T-cell (primary cell): ENCODE results near the gene GOLGA6C. TPM values are rescaled to one million over a fixed set of nuclear protein-coding genes. Genes with fewer than 3 reads are reported as not detected.
"Not testable (repeated sequence)": the region's sequence is repeated elsewhere in the genome, so short reads cannot be mapped to it uniquely, and the experiment has no call there.

Experiments
- ATAC-seq, 4 experiments: fragments of 200-7000 bp in 3 of 4; fragments of 150-1000 bp in 1 of 4; cut with Tn5 transposase; replicated peaks in 1 of 4; 1 replicate in 3 of 4; 2 replicates in 1 of 4; pipeline ENCODE4 v1.10.0; 2021; ENCODE audit warnings: moderate library complexity in 3 of 4, mild to moderate bottlenecking in 2 of 4, moderate number of reproducible peaks in 1 of 4
- CTCF ChIA-PET, 2 donors: fragments of 300-600 bp; sonication (Branson Sonifier 250); formaldehyde crosslinking; loops; one replicate each; lab custom pipeline; 2022; ENCODE audit warnings: antibody characterized with exemption in 2 of 2; lab: Charles Lee
- POLR2A ChIA-PET, 2 donors: fragments of 300-600 bp; sonication (Branson Sonifier 250); formaldehyde crosslinking; loops; one replicate each; lab custom pipeline; 2022; ENCODE audit warnings: antibody characterized with exemption in 2 of 2; lab: Charles Lee
- DNase-seq, 35 experiments: peaks; one replicate each; pipeline versions ENCODE4 v3.0.0 to v3.0.0-alpha.2; 2013 to 2023
- H3K27ac ChIP-seq: one replicate; pipeline ENCODE4 v1.5.1; 2013; ENCODE audit warnings: low read length
- H3K27me3 ChIP-seq, 2 experiments: replicated peaks in 1 of 2; 1 replicate in 1 of 2; 2 replicates in 1 of 2; pipeline versions ENCODE4 v1.6.1 to v1.7.0; 2013; ENCODE audit warnings: low read length in 1 of 2, mixed read lengths in 1 of 2; ENCODE audit not compliant: control insufficient read depth in 2 of 2, insufficient read depth in 2 of 2; ENCODE audit errors: extremely low read depth in 1 of 2
- H3K36me3 ChIP-seq, 2 donors: 1 replicate in 1 of 2; 2 replicates in 1 of 2; pipeline versions ENCODE4 v1.6.1 to v1.7.0; 2013; ENCODE audit warnings: low read length in 1 of 2; ENCODE audit not compliant: control insufficient read depth in 2 of 2, insufficient read depth in 1 of 2; ENCODE audit errors: extremely low read depth in 1 of 2
- H3K4me1 ChIP-seq, 2 experiments: 1 replicate in 1 of 2; 2 replicates in 1 of 2; pipeline versions ENCODE4 v1.6.1 to v1.7.0; 2013; ENCODE audit warnings: low read length in 2 of 2, mixed read lengths in 1 of 2; ENCODE audit not compliant: insufficient read depth in 2 of 2, control insufficient read depth in 1 of 2; ENCODE audit errors: extremely low read depth in 1 of 2
- H3K4me3 ChIP-seq, 2 donors: 1 replicate in 1 of 2; 2 replicates in 1 of 2; pipeline versions ENCODE4 v1.5.1 to v1.7.0; 2013; ENCODE audit warnings: mild to moderate bottlenecking in 2 of 2, low read length in 1 of 2, moderate library complexity in 1 of 2; ENCODE audit not compliant: control insufficient read depth in 1 of 2; ENCODE audit errors: extremely low read depth in 1 of 2
- H3K9me3 ChIP-seq: 2 replicates; pipeline ENCODE4 v1.7.0; 2013
- H3K27ac Mint-ChIP-seq, 2 donors: one replicate each; pipeline ENCODE4 v1.8.0; 2020 to 2021; ENCODE audit warnings: mild to moderate bottlenecking in 2 of 2, mixed read lengths in 2 of 2
- H3K27me3 Mint-ChIP-seq, 2 donors: one replicate each; pipeline ENCODE4 v1.8.0; 2021 to 2022; ENCODE audit warnings: mixed read lengths in 2 of 2
- H3K36me3 Mint-ChIP-seq: one replicate; pipeline ENCODE4 v1.8.0; 2021; ENCODE audit warnings: mixed read lengths
- H3K4me1 Mint-ChIP-seq, 3 donors: one replicate each; pipeline ENCODE4 v1.8.0; 2020 to 2022; ENCODE audit warnings: mixed read lengths in 3 of 3, mild to moderate bottlenecking in 1 of 3
- H3K4me3 Mint-ChIP-seq, 3 donors: one replicate each; pipeline ENCODE4 v1.8.0; 2020 to 2022; ENCODE audit warnings: mild to moderate bottlenecking in 3 of 3, mixed read lengths in 3 of 3, moderate library complexity in 3 of 3
- H3K9me3 Mint-ChIP-seq, 3 donors: one replicate each; pipeline ENCODE4 v1.8.0; 2020 to 2022; ENCODE audit warnings: mixed read lengths in 3 of 3
- WGBS: methylation state at CpG from one replicate; pipeline ENCODE4 v1.1.5; 2013; ENCODE audit warnings: missing lambda C conversion rate; ENCODE audit not compliant: insufficient coverage; 5-methylcytosine and 5-hydroxymethylcytosine counted together
- total RNA-seq, 35 experiments: library from RNA in 6 of 35; stranded (reverse) in 6 of 35; fragments of 120-200 nt in 1 of 35; gene quantifications; one replicate each; pipeline versions ENCODE4 v1.2.1 to v1.2.4 and lab custom pipeline; 2013 to 2026

GOLGA6C gene
- total RNA-seq, 5 donors from 2014 or later (not counting 1 experiment from before 2014, with no cell fraction given), result not detected

- H3K4me1 ChIP-seq, H3K4me3 ChIP-seq, H3K9me3 ChIP-seq, H3K27ac ChIP-seq, H3K36me3 ChIP-seq, H3K27me3 ChIP-seq, POLR2A ChIA-PET, H3K36me3 Mint-ChIP-seq, H3K9me3 Mint-ChIP-seq, H3K27me3 Mint-ChIP-seq, H3K27ac Mint-ChIP-seq, H3K4me1 Mint-ChIP-seq, H3K4me3 Mint-ChIP-seq: not testable (repeated sequence)
- WGBS, result no CpG with 5 or more reads among the region's 13 CpGs
- DNase-seq, result peak in 1 of 35 experiments; percentile 10
- peak; percentile 94 to 97 (median 97) for ATAC-seq
- CTCF ChIA-PET, result interaction anchor here in 1 of 2 donors (0.6 kb wide), 1 partner anchor 781 kb away, joined by 3 read pairs; no protein-coding TSS in a partner anchor
Observed at GRCh38 chr15:75298541-75299310, 40.6 kb downstream of the GOLGA6C start.

GRCh38 chr15:75299311-75299688 lies 41.2 kb downstream of the GOLGA6C start:
- H3K9me3 Mint-ChIP-seq, H3K4me1 ChIP-seq, CTCF ChIA-PET, H3K27ac ChIP-seq, H3K4me1 Mint-ChIP-seq, H3K36me3 Mint-ChIP-seq, H3K4me3 ChIP-seq, POLR2A ChIA-PET, H3K27ac Mint-ChIP-seq, H3K36me3 ChIP-seq, H3K4me3 Mint-ChIP-seq, H3K27me3 Mint-ChIP-seq, H3K9me3 ChIP-seq, H3K27me3 ChIP-seq: not testable (repeated sequence)
- peak; percentile 90 to 93 (median 92) for ATAC-seq
- no CpG with 5 or more reads among the region's 6 CpGs for WGBS
- DNase-seq, result peak in 33 of 35 experiments; percentile 17 to 65 (median 42)

- H3K4me1 ChIP-seq, H3K36me3 Mint-ChIP-seq, H3K27me3 ChIP-seq, H3K4me3 ChIP-seq, ATAC-seq, H3K27ac Mint-ChIP-seq, DNase-seq, H3K4me3 Mint-ChIP-seq, H3K9me3 Mint-ChIP-seq, POLR2A ChIA-PET, CTCF ChIA-PET, H3K27ac ChIP-seq, H3K36me3 ChIP-seq, H3K9me3 ChIP-seq, H3K4me1 Mint-ChIP-seq: not testable (repeated sequence)
- 56% methylated on average over 4 of the region's 6 CpGs for WGBS
- peaks cover 12 to 14% of the 10 kb centered on the region in 2 donors for H3K27me3 Mint-ChIP-seq
Observed at GRCh38 chr15:75300026-75300425, 41.9 kb downstream of the GOLGA6C start.

DNA sequence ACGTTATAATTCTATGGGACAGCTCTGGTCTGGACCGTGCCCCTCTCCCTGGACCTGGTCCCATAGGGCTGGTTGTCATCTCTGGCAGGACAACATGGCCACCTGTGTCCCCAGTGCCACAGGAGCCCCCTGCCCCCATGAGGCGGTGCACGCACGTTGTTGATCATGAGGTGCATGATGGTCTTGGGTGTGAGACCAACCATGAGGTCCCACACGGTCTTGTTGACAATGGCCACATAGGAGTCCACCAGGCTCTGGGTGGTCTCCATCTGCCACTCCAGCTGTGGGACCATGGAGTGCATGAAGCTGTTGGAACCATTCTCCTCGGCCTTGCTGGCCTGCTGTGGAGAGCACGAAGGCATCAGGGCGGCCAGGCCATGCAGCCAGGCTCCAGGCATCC lies 44.2 kb downstream of the GOLGA6C start:
- H3K9me3 ChIP-seq, result no peaks in the 10 kb centered on the region
- H3K27ac Mint-ChIP-seq, result no peak overlapping the region
- CTCF ChIA-PET, result no interaction called here
- H3K4me1 ChIP-seq, result no peaks in the 10 kb centered on the region
- POLR2A ChIA-PET, result no interaction called here
- H3K27ac ChIP-seq, result no peak overlapping the region
- H3K36me3 Mint-ChIP-seq, result no peaks in the 10 kb centered on the region
- peaks cover 0 to 13% of the 10 kb centered on the region in 2 experiments for H3K27me3 ChIP-seq
- H3K9me3 Mint-ChIP-seq, result no peaks in the 10 kb centered on the region
- ATAC-seq (no peak), DNase-seq (no peak)
- 71% methylated on average over 7 of the region's 9 CpGs for WGBS
- no peak overlapping the region for H3K4me3 Mint-ChIP-seq
- no peaks in the 10 kb centered on the region for H3K4me1 Mint-ChIP-seq
- no peaks in the 10 kb centered on the region for H3K36me3 ChIP-seq
- H3K4me3 ChIP-seq, result no peak overlapping the region
- H3K27me3 Mint-ChIP-seq, result peaks cover 28% of the 10 kb centered on the region in 2 donors

- H3K4me1 Mint-ChIP-seq, H3K4me1 ChIP-seq, H3K27ac Mint-ChIP-seq, H3K4me3 ChIP-seq, H3K4me3 Mint-ChIP-seq, H3K9me3 Mint-ChIP-seq, CTCF ChIA-PET, H3K9me3 ChIP-seq, H3K36me3 Mint-ChIP-seq, DNase-seq, ATAC-seq, H3K36me3 ChIP-seq, H3K27ac ChIP-seq, POLR2A ChIA-PET: not testable (repeated sequence)
- no CpG with 5 or more reads among the region's 4 CpGs for WGBS
- peaks cover 31 to 33% of the 10 kb centered on the region in 2 donors for H3K27me3 Mint-ChIP-seq
- H3K27me3 ChIP-seq, result peaks cover 0 to 14% of the 10 kb centered on the region in 2 experiments
Observed at GRCh38 chr15:75302753-75303152, 44.6 kb downstream of the GOLGA6C start.

DNA sequence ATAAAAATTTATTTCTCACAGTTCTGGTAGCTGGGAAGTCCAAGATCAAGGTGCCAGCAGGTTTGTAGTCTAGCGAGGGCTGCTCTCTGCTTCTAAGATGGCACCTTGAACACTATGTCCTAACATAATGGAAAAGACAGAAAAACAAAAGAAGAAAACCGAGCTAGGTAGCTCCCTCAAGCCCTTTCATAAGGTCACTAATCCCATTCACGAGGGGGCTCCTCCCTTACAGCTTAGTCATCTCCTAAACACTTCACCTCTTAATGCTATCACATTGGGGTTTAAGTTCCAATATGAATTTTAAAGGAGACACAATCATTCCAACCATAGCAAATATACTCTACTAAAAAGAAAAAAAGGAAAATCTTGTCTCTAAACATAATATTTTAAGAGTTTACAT lies 48.1 kb downstream of the GOLGA6C start:
- no peaks in the 10 kb centered on the region for H3K9me3 ChIP-seq
- peaks cover 0 to 24% of the 10 kb centered on the region in 2 experiments for H3K27me3 ChIP-seq
- Mint-ChIP-seq H3K4me3 (no peak overlapping the region), H3K9me3 (no peaks in the 10 kb centered on the region), H3K4me1 (no peaks in the 10 kb centered on the region), H3K27ac (no peak overlapping the region), H3K27me3 (peaks cover 44 to 45% of the 10 kb centered on the region in 2 donors), H3K36me3 (no peaks in the 10 kb centered on the region)
- no peaks in the 10 kb centered on the region for H3K36me3 ChIP-seq
- no peaks in the 10 kb centered on the region for H3K4me1 ChIP-seq
- CTCF ChIA-PET, result interaction anchor here (0.6 kb wide), 2 partner anchors 551 to 659 kb away, joined by 3 to 7 read pairs; no protein-coding TSS in a partner anchor
- ATAC-seq (no peak), DNase-seq (no peak)
- no peak overlapping the region for H3K27ac ChIP-seq
- no peak overlapping the region for H3K4me3 ChIP-seq
- WGBS, result no CpG with 5 or more reads among the region's 3 CpGs
- POLR2A ChIA-PET, result no interaction called here
